ENCODE results near the gene PRPF38B. TPM values are rescaled to one million over a fixed set of nuclear protein-coding genes. Genes with fewer than 3 reads are reported as not detected.

The PRPF38B gene
- total and polyA plus RNA-seq, 8 donors, result 17.1 to 82.3 (median 31.9) TPM

DNA sequence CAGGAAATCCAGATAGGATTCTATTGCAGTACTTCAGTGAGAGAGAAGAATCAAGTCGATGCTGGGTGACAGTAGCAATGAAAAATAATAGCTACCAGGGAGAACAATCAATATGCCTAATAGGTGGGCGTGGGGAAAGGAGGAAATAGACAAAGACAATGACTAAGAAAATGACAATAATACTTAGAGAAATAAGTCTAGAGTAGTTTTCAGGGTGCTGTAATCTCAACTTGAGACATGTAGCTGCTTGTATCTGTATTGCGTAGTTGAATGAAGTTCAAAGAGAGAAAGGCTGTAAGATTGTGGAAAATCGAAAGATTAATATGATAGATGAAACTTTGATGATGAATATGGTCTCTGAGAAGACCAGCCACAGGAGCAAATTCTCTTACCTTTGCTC lies 57.0 kb downstream of the PRPF38B start:
- intact Hi-C loops (cut with DNase I; ENCODE audit: low total_unique reads), result no loop called here
- Histone ChIP-seq H3K27me3 (no peaks in the 10 kb centered on the region), H3K4me3 (no peak overlapping the region), H3K4me1 (peaks cover 4 to 56% (median 21%) of the 10 kb centered on the region in 4 donors), H3K36me3 (peaks cover 0 to 20% (median 19%) of the 10 kb centered on the region in 4 donors), H3K27ac (no peak overlapping the region), H3K9me3 (no peaks in the 10 kb centered on the region)
- DNase-seq, result no peak
- WGBS, 5 donors, result 75 to 81% (median 79%) methylated on average over 4 of the region's 4 CpGs
- no peak for TF ChIP-seq EP300 (IDR thresholded peaks at IDR 0.05)
- TF ChIP-seq, protein P1, sequence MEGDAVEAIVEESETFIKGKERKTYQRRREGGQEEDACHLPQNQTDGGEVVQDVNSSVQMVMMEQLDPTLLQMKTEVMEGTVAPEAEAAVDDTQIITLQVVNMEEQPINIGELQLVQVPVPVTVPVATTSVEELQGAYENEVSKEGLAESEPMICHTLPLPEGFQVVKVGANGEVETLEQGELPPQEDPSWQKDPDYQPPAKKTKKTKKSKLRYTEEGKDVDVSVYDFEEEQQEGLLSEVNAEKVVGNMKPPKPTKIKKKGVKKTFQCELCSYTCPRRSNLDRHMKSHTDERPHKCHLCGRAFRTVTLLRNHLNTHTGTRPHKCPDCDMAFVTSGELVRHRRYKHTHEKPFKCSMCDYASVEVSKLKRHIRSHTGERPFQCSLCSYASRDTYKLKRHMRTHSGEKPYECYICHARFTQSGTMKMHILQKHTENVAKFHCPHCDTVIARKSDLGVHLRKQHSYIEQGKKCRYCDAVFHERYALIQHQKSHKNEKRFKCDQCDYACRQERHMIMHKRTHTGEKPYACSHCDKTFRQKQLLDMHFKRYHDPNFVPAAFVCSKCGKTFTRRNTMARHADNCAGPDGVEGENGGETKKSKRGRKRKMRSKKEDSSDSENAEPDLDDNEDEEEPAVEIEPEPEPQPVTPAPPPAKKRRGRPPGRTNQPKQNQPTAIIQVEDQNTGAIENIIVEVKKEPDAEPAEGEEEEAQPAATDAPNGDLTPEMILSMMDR (IDR thresholded peaks at IDR 0.05), result no peak

- no peak for DNase-seq
- peaks cover 4 to 56% (median 21%) of the 10 kb centered on the region in 4 donors for H3K4me1 ChIP-seq
- no peak overlapping the region for H3K27ac ChIP-seq
- 83 to 93% (median 89%) methylated on average over 1 of the region's 1 CpG for WGBS, 5 donors
- TF ChIP-seq POLR2AphosphoS5 (IDR thresholded peaks at IDR 0.05) (no peak), EP300 (IDR thresholded peaks at IDR 0.05) (no peak), POLR2A (IDR thresholded peaks at IDR 0.05) (no peak)
- TF ChIP-seq, protein P1 (IDR thresholded peaks at IDR 0.05), result no peak
- intact Hi-C loops (cut with DNase I; ENCODE audit: low total_unique reads), result no loop called here
- no peaks in the 10 kb centered on the region for H3K9me3 ChIP-seq
- peaks cover 0 to 34% (median 32%) of the 10 kb centered on the region in 4 donors for H3K36me3 ChIP-seq
- no peaks in the 10 kb centered on the region for H3K27me3 ChIP-seq
- H3K4me3 ChIP-seq, result no peak overlapping the region
Measured at GRCh38 chr1:108750476-108751181, 58.5 kb downstream of the PRPF38B start.

Other genes with a start within 250 kb of the PRPF38B start
- gene NBPF6, start 242.0 kb upstream of the PRPF38B start, total RNA-seq, result not detected
- not detected for gene NBPF6, start 242.0 kb upstream of the PRPF38B start, polyA plus RNA-seq
- gene EEIG2, start 132.2 kb upstream of the PRPF38B start, total RNA-seq, result 10 to 100 TPM in 3 of 5 donors, 1 to 10 TPM in 2; 4.7 to 33.2 (median 11.0) TPM
- gene EEIG2, start 132.2 kb upstream of the PRPF38B start, polyA plus RNA-seq, result 10 to 100 TPM in 1 of 3 donors, 1 to 10 TPM in 2; 3.1 to 11.9 (median 8.3) TPM
- gene HENMT1, start 31.2 kb upstream of the PRPF38B start, total RNA-seq, result 1 to 10 TPM in 3 of 5 donors, not detected in 2; 1.7 to 7.3 (median 2.2) TPM
- 1 to 10 TPM; 2.9 to 3.4 (median 3.1) TPM for gene HENMT1, start 31.2 kb upstream of the PRPF38B start, polyA plus RNA-seq
- gene FNDC7, start 20.6 kb downstream of the PRPF38B start, total RNA-seq, result not detected
- not detected for gene FNDC7, start 20.6 kb downstream of the PRPF38B start, polyA plus RNA-seq
- gene STXBP3, start 54.4 kb downstream of the PRPF38B start, total RNA-seq, result 100 to 1,000 TPM in 2 of 5 donors, 10 to 100 TPM in 3; 11.7 to 170 (median 39.0) TPM
- 10 to 100 TPM; 24.9 to 32.5 (median 29.0) TPM for gene STXBP3, start 54.4 kb downstream of the PRPF38B start, polyA plus RNA-seq
- gene AKNAD1, start 164.8 kb downstream of the PRPF38B start, total RNA-seq, result 1 to 10 TPM in 1 of 5 donors, not detected in 4; 2.0 TPM
- gene AKNAD1, start 164.8 kb downstream of the PRPF38B start, polyA plus RNA-seq, result under 1 TPM in 2 of 3 donors, not detected in 1; 0.28 to 0.37 TPM
- 10 to 100 TPM in 4 of 5 donors, 1 to 10 TPM in 1; 1.8 to 84.9 (median 21.4) TPM for gene GPSM2, start 184.7 kb downstream of the PRPF38B start, total RNA-seq
- gene GPSM2, start 184.7 kb downstream of the PRPF38B start, polyA plus RNA-seq, result 10 to 100 TPM in 1 of 3 donors, 1 to 10 TPM in 2; 4.2 to 15.0 (median 6.6) TPM

All from stomach (tissue), 9 donors.